Measurements from ENCODE around the gene CLDN34.

Gene CLDN34

DNA sequence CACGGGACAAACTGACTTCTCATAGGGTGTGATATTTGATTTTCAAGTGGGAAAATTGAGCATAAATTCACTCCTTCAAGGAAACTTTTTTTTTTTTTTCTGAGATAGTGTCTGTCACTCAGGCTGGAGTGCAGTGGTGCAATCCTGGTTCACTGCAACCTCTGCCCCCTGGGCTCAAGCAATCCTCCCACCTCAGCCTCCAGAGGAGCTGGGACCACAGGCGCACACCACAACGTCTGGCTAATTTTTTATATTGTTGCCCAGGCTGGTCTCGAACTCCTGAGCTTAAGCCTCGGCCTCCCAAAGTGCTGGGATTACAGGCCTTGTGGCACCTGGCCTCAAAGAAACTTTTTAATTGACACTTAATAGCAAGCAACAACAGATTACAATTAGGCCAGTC is 13.8 kb downstream of the CLDN34 start:
- H3K9me3 ChIP-seq (ENCODE audit: low read length) = no peaks in the 10 kb centered on the region
- no peak overlapping the region for H3K4me3 ChIP-seq (ENCODE audit: low read depth in 1 of 2, low read length in 2 of 2)
- peaks cover 0 to 5% of the 10 kb centered on the region in 2 donors for H3K27me3 ChIP-seq (ENCODE audit: control insufficient read depth in 1 of 2, insufficient read depth in 2 of 2, low read length in 2 of 2)
- H3K36me3 ChIP-seq (ENCODE audit: insufficient read depth, low read length) = no peaks in the 10 kb centered on the region
- H3K4me1 ChIP-seq (ENCODE audit: insufficient read depth, low read length) = no peaks in the 10 kb centered on the region
- no peak overlapping the region for H3K9ac ChIP-seq (ENCODE audit: low read length)
- H3K27ac ChIP-seq (ENCODE audit: low read depth, low read length) = no peak overlapping the region

DNA sequence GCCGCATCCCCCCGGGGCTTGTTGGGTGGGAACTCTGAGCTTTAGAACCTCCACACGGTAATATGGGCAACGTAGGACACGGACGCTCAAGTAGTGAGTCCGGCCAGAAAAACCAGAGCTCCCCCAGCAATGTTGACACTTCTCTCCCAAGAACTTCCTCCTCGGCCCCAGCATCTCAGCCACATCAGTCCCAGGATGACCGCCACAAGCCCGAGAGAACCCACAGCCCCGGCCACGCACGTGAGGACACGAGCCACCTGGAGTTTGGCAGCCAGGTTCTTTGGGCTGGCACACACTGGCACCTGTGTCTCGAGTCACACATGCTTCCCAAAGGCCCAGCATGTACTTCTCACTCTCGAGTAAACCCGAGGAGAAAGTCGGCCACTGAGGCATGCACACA is 16.3 kb downstream of the CLDN34 start:
- no peaks in the 10 kb centered on the region for H3K36me3 ChIP-seq (ENCODE audit: insufficient read depth, low read length)
- no peaks in the 10 kb centered on the region for H3K4me1 ChIP-seq (ENCODE audit: insufficient read depth, low read length)
- no peaks in the 10 kb centered on the region for H3K9me3 ChIP-seq (ENCODE audit: low read length)
- no peak overlapping the region for H3K27ac ChIP-seq (ENCODE audit: low read depth, low read length)
- H3K27me3 ChIP-seq (ENCODE audit: control insufficient read depth in 1 of 2, insufficient read depth in 2 of 2, low read length in 2 of 2) = peaks cover 0 to 5% of the 10 kb centered on the region in 2 donors
- H3K9ac ChIP-seq (ENCODE audit: low read length) = no peak overlapping the region
- no peak overlapping the region for H3K4me3 ChIP-seq (ENCODE audit: low read depth in 1 of 2, low read length in 2 of 2)

DNA sequence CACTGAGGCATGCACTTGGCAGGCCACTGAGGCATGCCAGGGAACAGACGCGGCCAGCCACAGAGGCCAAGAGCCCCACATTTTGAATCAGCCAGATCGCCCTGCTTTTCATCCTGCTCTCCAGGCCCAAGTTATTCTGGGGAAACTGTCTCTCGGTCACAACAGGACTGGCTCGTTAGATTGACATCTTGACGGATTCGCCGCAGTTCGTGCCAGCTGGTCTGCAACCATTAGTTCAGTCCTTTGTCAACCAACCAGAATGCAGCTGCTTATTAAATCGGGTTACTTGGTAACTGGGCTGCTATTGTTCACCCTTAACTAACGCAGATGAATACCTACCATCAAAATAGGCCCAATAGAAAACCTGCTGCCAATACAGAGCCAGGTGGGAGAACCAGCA is 16.7 kb downstream of the CLDN34 start:
- Histone ChIP-seq H3K36me3 (ENCODE audit: insufficient read depth, low read length) (no peaks in the 10 kb centered on the region), H3K27me3 (ENCODE audit: control insufficient read depth in 1 of 2, insufficient read depth in 2 of 2, low read length in 2 of 2) (peaks cover 0 to 5% of the 10 kb centered on the region in 2 donors), H3K4me3 (ENCODE audit: low read depth in 1 of 2, low read length in 2 of 2) (no peak overlapping the region), H3K4me1 (ENCODE audit: insufficient read depth, low read length) (no peaks in the 10 kb centered on the region), H3K9ac (ENCODE audit: low read length) (no peak overlapping the region), H3K27ac (ENCODE audit: low read depth, low read length) (no peak overlapping the region), H3K9me3 (ENCODE audit: low read length) (no peaks in the 10 kb centered on the region)

DNA sequence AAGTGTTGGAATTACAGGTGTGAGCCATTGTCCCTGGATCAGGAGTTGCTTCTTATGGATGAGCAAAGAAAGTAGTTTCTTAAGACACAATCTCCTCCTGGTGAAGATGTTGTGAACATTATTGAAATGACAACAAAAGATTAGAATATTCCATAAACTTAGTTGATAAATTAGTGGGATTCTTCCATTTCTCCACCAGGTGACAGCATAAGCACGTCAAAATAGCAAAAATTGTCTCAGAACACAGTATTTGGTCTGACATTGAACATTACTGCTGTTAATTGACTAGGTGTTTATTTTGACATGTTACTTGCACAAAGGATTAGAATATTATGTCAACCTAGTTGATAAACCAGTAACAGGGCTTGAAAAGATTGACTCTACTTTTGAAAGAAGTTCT is 21.6 kb downstream of the CLDN34 start:
- Histone ChIP-seq H3K27ac (ENCODE audit: low read depth, low read length) (no peak overlapping the region), H3K27me3 (ENCODE audit: control insufficient read depth in 1 of 2, insufficient read depth in 2 of 2, low read length in 2 of 2) (no peaks in the 10 kb centered on the region), H3K4me1 (ENCODE audit: insufficient read depth, low read length) (no peaks in the 10 kb centered on the region), H3K9ac (ENCODE audit: low read length) (no peak overlapping the region), H3K36me3 (ENCODE audit: insufficient read depth, low read length) (no peaks in the 10 kb centered on the region), H3K4me3 (ENCODE audit: low read depth in 1 of 2, low read length in 2 of 2) (no peak overlapping the region), H3K9me3 (ENCODE audit: low read length) (no peaks in the 10 kb centered on the region)

DNA sequence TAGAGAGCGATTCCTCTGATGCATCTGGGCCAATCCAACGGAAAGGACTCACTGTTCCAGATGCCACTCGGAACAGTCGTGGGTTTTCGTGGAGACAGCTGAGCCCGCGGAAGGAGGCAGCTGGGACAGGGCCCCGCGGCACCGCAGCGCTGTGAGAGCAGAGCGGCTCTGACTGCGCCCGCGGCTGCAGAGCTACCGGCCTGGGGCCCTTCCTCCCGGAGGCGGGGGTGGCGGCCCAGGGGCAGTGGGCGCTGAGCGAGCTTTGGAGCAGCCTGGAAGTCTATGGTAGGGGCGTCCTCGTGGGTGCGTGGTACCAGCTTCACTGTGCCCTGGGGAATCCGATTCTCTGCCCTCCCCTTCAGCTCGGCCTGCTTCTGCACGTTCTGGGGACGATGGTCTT is 24.9 kb downstream of the CLDN34 start:
- H3K36me3 ChIP-seq (ENCODE audit: insufficient read depth, low read length) = no peaks in the 10 kb centered on the region
- no peaks in the 10 kb centered on the region for H3K9me3 ChIP-seq (ENCODE audit: low read length)
- no peak overlapping the region for H3K4me3 ChIP-seq (ENCODE audit: low read depth in 1 of 2, low read length in 2 of 2)
- no peak overlapping the region for H3K9ac ChIP-seq (ENCODE audit: low read length)
- H3K27ac ChIP-seq (ENCODE audit: low read depth, low read length) = no peak overlapping the region
- no peaks in the 10 kb centered on the region for H3K27me3 ChIP-seq (ENCODE audit: control insufficient read depth in 1 of 2, insufficient read depth in 2 of 2, low read length in 2 of 2)
- H3K4me1 ChIP-seq (ENCODE audit: insufficient read depth, low read length) = no peaks in the 10 kb centered on the region

DNA sequence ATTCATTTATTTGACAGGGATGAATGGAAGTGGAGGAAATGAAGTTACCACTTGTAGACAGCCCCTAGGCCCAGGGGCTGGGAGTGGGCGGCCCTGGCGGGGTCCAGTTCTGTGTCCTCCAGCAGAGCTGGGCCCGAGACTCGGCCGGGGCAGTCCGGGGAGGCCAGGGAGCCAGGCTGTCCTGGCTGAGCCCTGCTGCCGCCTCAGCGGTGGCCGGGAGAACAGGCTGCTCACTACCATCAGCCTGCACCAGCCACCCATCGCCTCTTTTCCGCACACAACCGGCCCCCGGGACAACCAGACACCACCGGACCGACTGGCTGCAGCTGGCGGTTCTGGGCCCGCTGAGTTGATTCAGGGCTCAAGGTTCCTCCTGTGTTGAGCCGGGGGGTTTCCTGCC is 25.6 kb downstream of the CLDN34 start:
- no peaks in the 10 kb centered on the region for H3K9me3 ChIP-seq (ENCODE audit: low read length)
- no peaks in the 10 kb centered on the region for H3K36me3 ChIP-seq (ENCODE audit: insufficient read depth, low read length)
- no peak overlapping the region for H3K27ac ChIP-seq (ENCODE audit: low read depth, low read length)
- H3K4me1 ChIP-seq (ENCODE audit: insufficient read depth, low read length) = no peaks in the 10 kb centered on the region
- H3K4me3 ChIP-seq (ENCODE audit: low read depth in 1 of 2, low read length in 2 of 2) = no peak overlapping the region
- H3K9ac ChIP-seq (ENCODE audit: low read length) = no peak overlapping the region
- H3K27me3 ChIP-seq (ENCODE audit: control insufficient read depth in 1 of 2, insufficient read depth in 2 of 2, low read length in 2 of 2) = no peaks in the 10 kb centered on the region

DNA sequence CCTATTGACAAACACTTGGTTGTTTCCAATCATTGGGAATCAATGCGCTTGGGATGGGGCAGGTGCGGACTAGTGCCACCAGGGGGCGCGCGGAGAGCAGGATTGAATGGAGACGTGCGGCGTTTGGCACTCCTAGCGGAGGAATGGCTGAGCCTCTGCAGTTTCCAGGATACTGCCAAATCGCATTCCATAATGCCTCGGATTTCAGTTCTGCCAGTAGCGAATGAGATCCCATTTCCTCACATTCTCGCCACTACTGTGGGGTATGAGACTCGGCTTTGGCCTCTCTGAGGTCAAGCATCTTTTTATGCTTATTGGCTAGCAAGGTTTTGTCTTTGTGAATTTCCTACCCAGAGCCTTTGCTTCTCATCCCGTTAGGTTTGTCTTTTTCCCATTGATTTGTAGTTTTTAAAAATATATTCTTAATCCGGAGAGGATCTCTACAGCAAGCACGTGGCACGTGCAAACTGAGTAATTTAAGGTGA is 28.7 kb downstream of the CLDN34 start:
- Histone ChIP-seq H3K27me3 (ENCODE audit: control insufficient read depth in 1 of 2, insufficient read depth in 2 of 2, low read length in 2 of 2) (no peaks in the 10 kb centered on the region), H3K9me3 (ENCODE audit: low read length) (no peaks in the 10 kb centered on the region), H3K27ac (ENCODE audit: low read depth, low read length) (no peak overlapping the region), H3K36me3 (ENCODE audit: insufficient read depth, low read length) (no peaks in the 10 kb centered on the region), H3K4me3 (ENCODE audit: low read depth in 1 of 2, low read length in 2 of 2) (no peak overlapping the region), H3K4me1 (ENCODE audit: insufficient read depth, low read length) (no peaks in the 10 kb centered on the region), H3K9ac (ENCODE audit: low read length) (no peak overlapping the region)

DNA sequence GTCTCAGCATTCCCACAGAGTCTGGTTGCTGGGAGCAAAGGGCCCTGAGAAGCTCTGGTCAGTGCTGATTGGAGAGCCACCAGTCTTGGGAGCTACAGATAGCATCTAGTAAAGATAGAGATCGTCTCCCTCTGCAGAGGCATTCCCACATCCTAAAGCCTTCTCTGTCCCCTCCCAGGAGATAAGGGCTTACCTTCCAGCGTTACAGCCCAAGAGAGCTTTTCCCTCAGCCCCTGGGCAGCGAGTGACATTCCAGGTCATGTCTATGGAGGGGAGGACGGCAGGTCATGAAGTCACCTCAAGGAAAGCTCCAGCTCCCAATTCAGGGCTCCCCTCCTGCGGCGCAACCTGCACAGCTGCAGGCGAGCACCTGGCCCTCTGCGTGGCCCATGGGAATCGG is 29.9 kb downstream of the CLDN34 start:
- Histone ChIP-seq H3K36me3 (ENCODE audit: insufficient read depth, low read length) (no peaks in the 10 kb centered on the region), H3K4me3 (ENCODE audit: low read depth in 1 of 2, low read length in 2 of 2) (no peak overlapping the region), H3K27me3 (ENCODE audit: control insufficient read depth in 1 of 2, insufficient read depth in 2 of 2, low read length in 2 of 2) (no peaks in the 10 kb centered on the region), H3K4me1 (ENCODE audit: insufficient read depth, low read length) (no peaks in the 10 kb centered on the region), H3K9ac (ENCODE audit: low read length) (no peak overlapping the region), H3K27ac (ENCODE audit: low read depth, low read length) (no peak overlapping the region), H3K9me3 (ENCODE audit: low read length) (no peaks in the 10 kb centered on the region)

DNA sequence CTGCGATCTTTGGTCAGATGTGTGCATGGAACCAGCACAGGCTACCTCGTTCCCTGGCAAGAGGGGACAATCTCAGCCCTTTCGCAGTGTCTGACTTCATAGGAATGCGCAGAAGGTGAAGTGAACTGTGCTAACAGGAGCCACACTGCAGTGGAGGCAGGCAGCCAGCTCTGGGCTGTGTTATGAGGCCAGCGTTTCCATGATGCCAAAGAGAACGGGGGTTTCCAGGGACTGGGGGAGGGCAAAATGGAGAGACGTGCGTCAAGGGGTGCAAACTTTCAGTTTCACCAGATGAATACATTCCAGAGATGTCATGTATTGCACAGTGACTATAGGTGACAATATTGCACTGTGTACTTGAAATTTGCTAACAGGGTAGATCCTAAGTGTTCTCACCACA is 30.4 kb downstream of the CLDN34 start:
- Histone ChIP-seq H3K36me3 (ENCODE audit: insufficient read depth, low read length) (no peaks in the 10 kb centered on the region), H3K9me3 (ENCODE audit: low read length) (no peaks in the 10 kb centered on the region), H3K4me1 (ENCODE audit: insufficient read depth, low read length) (no peaks in the 10 kb centered on the region), H3K27me3 (ENCODE audit: control insufficient read depth in 1 of 2, insufficient read depth in 2 of 2, low read length in 2 of 2) (no peaks in the 10 kb centered on the region), H3K9ac (ENCODE audit: low read length) (no peak overlapping the region), H3K4me3 (ENCODE audit: low read depth in 1 of 2, low read length in 2 of 2) (no peak overlapping the region), H3K27ac (ENCODE audit: low read depth, low read length) (no peak overlapping the region)

DNA sequence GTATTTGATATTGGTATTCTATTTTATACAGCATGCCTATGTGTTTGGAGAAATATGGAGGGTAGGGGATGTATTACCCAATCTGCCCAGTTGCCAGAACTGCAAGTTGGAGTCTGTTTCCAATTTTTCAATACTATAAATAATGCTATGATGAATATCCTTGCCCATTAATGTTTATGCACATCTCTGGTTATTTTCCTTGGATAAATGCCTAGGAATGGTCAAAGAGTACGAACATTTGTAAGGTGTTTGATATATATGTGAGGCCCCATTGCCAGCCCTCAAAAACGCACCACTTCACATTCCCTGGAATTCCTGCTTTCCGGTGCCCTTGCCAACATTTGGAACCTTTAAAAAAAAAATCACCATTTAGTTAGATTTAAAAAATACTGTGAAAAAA is 34.3 kb downstream of the CLDN34 start:
- Histone ChIP-seq H3K4me1 (ENCODE audit: insufficient read depth, low read length) (no peaks in the 10 kb centered on the region), H3K4me3 (ENCODE audit: low read depth in 1 of 2, low read length in 2 of 2) (no peak overlapping the region), H3K9me3 (ENCODE audit: low read length) (no peaks in the 10 kb centered on the region), H3K36me3 (ENCODE audit: insufficient read depth, low read length) (no peaks in the 10 kb centered on the region), H3K9ac (ENCODE audit: low read length) (no peak overlapping the region), H3K27ac (ENCODE audit: low read depth, low read length) (no peak overlapping the region), H3K27me3 (ENCODE audit: control insufficient read depth in 1 of 2, insufficient read depth in 2 of 2, low read length in 2 of 2) (no peaks in the 10 kb centered on the region)

DNA sequence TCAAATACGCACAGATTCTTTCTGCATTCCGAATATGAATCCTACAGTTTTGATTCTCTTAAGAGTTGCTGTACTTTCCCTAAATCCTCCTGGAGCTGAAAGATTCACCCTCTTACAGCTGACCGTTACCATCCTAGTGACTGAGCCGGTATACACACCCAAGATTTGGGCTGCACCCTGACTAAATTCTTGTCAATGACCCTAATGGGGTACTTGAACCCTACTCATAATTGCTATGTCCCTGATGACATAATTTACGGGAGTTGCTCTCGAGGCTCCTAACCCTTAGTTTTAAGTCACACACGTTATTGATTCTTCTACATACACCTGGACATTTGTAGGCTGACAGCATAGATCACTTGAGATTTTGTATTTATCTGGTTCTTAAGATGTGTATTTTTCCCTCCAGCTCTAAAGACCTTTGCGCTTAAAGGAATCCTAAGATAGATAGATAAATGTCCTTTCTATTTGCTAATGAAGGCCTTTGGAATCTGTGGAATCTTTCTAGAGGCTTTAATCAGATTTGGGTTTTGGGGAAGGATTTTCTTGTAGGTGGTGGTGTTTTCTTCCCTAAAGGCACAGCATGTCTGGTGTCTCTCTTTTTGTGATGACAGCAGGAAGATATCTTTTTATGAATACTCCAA is 37.8 kb downstream of the CLDN34 start:
- Histone ChIP-seq H3K27ac (ENCODE audit: low read depth, low read length) (no peak overlapping the region), H3K9me3 (ENCODE audit: low read length) (no peaks in the 10 kb centered on the region), H3K27me3 (ENCODE audit: control insufficient read depth in 1 of 2, insufficient read depth in 2 of 2, low read length in 2 of 2) (no peaks in the 10 kb centered on the region), H3K36me3 (ENCODE audit: insufficient read depth, low read length) (no peaks in the 10 kb centered on the region), H3K9ac (ENCODE audit: low read length) (no peak overlapping the region), H3K4me1 (ENCODE audit: insufficient read depth, low read length) (peaks cover 5% of the 10 kb centered on the region), H3K4me3 (ENCODE audit: low read depth in 1 of 2, low read length in 2 of 2) (no peak overlapping the region)

DNA sequence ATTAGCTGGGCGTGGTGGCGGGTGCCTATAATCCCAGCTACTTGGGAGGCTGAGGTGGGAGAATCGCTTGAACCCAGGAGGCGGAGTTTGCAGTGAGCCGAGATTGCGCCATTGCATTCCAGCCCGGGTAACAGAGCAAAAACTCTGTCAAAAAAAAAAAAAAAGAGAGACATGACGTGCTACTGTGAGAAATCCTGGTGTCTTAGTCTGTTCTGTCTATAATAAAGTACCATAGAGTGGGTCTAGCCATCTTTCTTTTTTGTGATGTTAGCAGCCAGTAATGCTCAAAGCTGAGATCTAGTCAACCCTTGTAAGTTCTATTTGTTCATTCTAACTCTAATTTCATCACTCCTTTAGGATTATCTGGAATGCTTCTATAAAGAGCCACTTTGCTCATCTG is 38.9 kb downstream of the CLDN34 start:
- Histone ChIP-seq H3K36me3 (ENCODE audit: insufficient read depth, low read length) (no peaks in the 10 kb centered on the region), H3K9ac (ENCODE audit: low read length) (no peak overlapping the region), H3K27me3 (ENCODE audit: control insufficient read depth in 1 of 2, insufficient read depth in 2 of 2, low read length in 2 of 2) (no peaks in the 10 kb centered on the region), H3K4me3 (ENCODE audit: low read depth in 1 of 2, low read length in 2 of 2) (no peak overlapping the region), H3K9me3 (ENCODE audit: low read length) (no peaks in the 10 kb centered on the region), H3K27ac (ENCODE audit: low read depth, low read length) (no peak overlapping the region), H3K4me1 (ENCODE audit: insufficient read depth, low read length) (peaks cover 9% of the 10 kb centered on the region)

Data from muscle layer of colon (tissue), 2 donors.